Neural cell (in vitro differentiated cells): Measurements from ENCODE around the gene C7orf25. TPM values are rescaled to one million over a fixed set of nuclear protein-coding genes. Genes with fewer than 3 reads are reported as not detected.

Source experiments
- H2AFZ ChIP-seq: fragments of 200-600, 300-800 bp; sonication (generic), shearing (Covaris generic); 2 replicates; pipeline ENCODE4 v1.6.0; 2014; ENCODE audit warnings: low read depth, mild to moderate bottlenecking, antibody characterized with exemption, low read length, moderate library complexity
- H3F3A ChIP-seq: fragments of 200-600 bp; shearing (Covaris generic); 2 replicates; pipeline ENCODE4 v1.6.1; 2016; ENCODE audit warnings: mild to moderate bottlenecking, moderate library complexity, mixed read lengths, antibody characterized with exemption, low read length; ENCODE audit not compliant: insufficient read depth, poor library complexity, severe bottlenecking
- H3K27ac ChIP-seq: fragments of 200-600, 300-800 bp; sonication (generic), shearing (Covaris generic); 2 replicates; pipeline ENCODE4 v1.5.1; 2014; ENCODE audit warnings: mild to moderate bottlenecking, low read length, moderate library complexity
- H3K27me3 ChIP-seq: fragments of 300-800, 200-600 bp; sonication (generic), shearing (Covaris generic); 2 replicates; pipeline ENCODE4 v1.6.0; 2014; ENCODE audit warnings: mild to moderate bottlenecking, low read depth, low read length, moderate library complexity; ENCODE audit not compliant: insufficient read depth
- H3K36me3 ChIP-seq: fragments of 300-800, 200-600 bp; sonication (generic), shearing (Covaris generic); 2 replicates; pipeline ENCODE4 v1.5.1; 2014; ENCODE audit warnings: mild to moderate bottlenecking, antibody characterized with exemption, low read length, moderate library complexity; ENCODE audit not compliant: insufficient read depth
- H3K4me2 ChIP-seq: fragments of 300-800, 200-600 bp; sonication (generic), shearing (Covaris generic); 2 replicates; pipeline ENCODE4 v1.6.0; 2014; ENCODE audit warnings: mild to moderate bottlenecking, low read length
- H3K4me3 ChIP-seq: fragments of 300-800, 200-600 bp; sonication (generic), shearing (Covaris generic); 2 replicates; pipeline ENCODE4 v1.5.1; 2014; ENCODE audit warnings: mild to moderate bottlenecking, low read length, moderate library complexity
- H3K79me2 ChIP-seq: fragments of 200-600 bp; shearing (Covaris generic); replicated peaks from 2 replicates; pipeline ENCODE4 v1.6.0; 2014; ENCODE audit warnings: mild to moderate bottlenecking, low read length, moderate library complexity; ENCODE audit not compliant: insufficient read depth
- H3K9ac ChIP-seq: fragments of 300-800, 200-600 bp; sonication (generic), shearing (Covaris generic); 2 replicates; pipeline ENCODE4 v1.6.1; 2016; ENCODE audit warnings: mild to moderate bottlenecking, low read length, mixed read lengths
- H3K9me2 ChIP-seq: fragments of 200-600 bp; shearing (Covaris generic); 2 replicates; pipeline ENCODE4 v1.6.1; 2016; ENCODE audit warnings: mild to moderate bottlenecking, low read length, mixed read lengths; ENCODE audit not compliant: insufficient read depth
- H3K9me3 ChIP-seq: fragments of 200-600, 300-800 bp; sonication (generic), shearing (Covaris generic); 2 replicates; pipeline ENCODE4 v1.6.1; 2016; ENCODE audit warnings: mild to moderate bottlenecking, mixed run types, low read length, moderate library complexity, mixed read lengths
- H4K20me1 ChIP-seq: fragments of 200-600 bp; shearing (Covaris generic); 2 replicates; pipeline ENCODE4 v1.6.1; 2016; ENCODE audit warnings: mild to moderate bottlenecking, mixed run types; ENCODE audit not compliant: insufficient read depth
- CTCF ChIP-seq: fragments of 450-650 bp; IDR thresholded peaks from 2 replicates; pipeline ENCODE4 v1.5.1; 2014; ENCODE audit warnings: antibody characterized with exemption, mild to moderate bottlenecking, moderate library complexity; ENCODE audit not compliant: poor library complexity, severe bottlenecking
- EP300 ChIP-seq: fragments of 450-650 bp; conservative IDR thresholded peaks from 2 replicates; pipeline ENCODE4 v1.6.1; 2014; ENCODE audit warnings: antibody characterized with exemption, mild to moderate bottlenecking, moderate library complexity; ENCODE audit not compliant: poor library complexity, severe bottlenecking
- EZH2 ChIP-seq: fragments of 200-600, 300-800 bp; shearing (Covaris generic), sonication (generic); IDR thresholded peaks from 2 replicates; pipeline ENCODE4 v1.6.1; 2014; ENCODE audit warnings: antibody characterized with exemption, low read length, borderline replicate concordance, mild to moderate bottlenecking; ENCODE audit not compliant: insufficient read depth, poor library complexity, severe bottlenecking
- MXI1 ChIP-seq: fragments of 450-650 bp; conservative IDR thresholded peaks from 2 replicates; pipeline ENCODE4 v1.6.1; 2014; ENCODE audit warnings: antibody characterized with exemption, mild to moderate bottlenecking; ENCODE audit not compliant: poor library complexity, severe bottlenecking
- POLR2AphosphoS5 ChIP-seq: IDR thresholded peaks from 2 replicates; pipeline ENCODE4 v1.6.1; 2012
- RAD21 ChIP-seq: fragments of 450-650 bp; conservative IDR thresholded peaks from 2 replicates; pipeline ENCODE4 v1.6.1; 2014; ENCODE audit warnings: antibody characterized with exemption, mild to moderate bottlenecking, moderate library complexity
- REST ChIP-seq: IDR thresholded peaks from 2 replicates; pipeline ENCODE4 v1.6.1; 2012; ENCODE audit warnings: borderline replicate concordance
- SMC3 ChIP-seq: fragments of 450-650 bp; conservative IDR thresholded peaks from 2 replicates; pipeline ENCODE4 v1.6.1; 2014; ENCODE audit warnings: antibody characterized with exemption, mild to moderate bottlenecking, moderate library complexity; ENCODE audit not compliant: poor library complexity
- TAF1 ChIP-seq: IDR thresholded peaks from 2 replicates; pipeline ENCODE4 v1.6.1; 2012; ENCODE audit warnings: low read depth
- polyA plus RNA-seq: library from polyadenylated mRNA; depleted of rRNA; stranded (reverse); fragments of >200 nt; gene quantifications from 2 replicates; pipeline ENCODE4 v1.2.3, GENCODE V29; 2014

The C7orf25 gene
- polyA plus RNA-seq, 1 donor from 2014 or later = 3.9 TPM

GRCh38 chr7:42902331-42902730 lies 9.5 kb downstream of the C7orf25 start:
- H3K4me3 ChIP-seq = no peak overlapping the region
- no peaks in the 10 kb centered on the region for H3K79me2 ChIP-seq
- no peaks in the 10 kb centered on the region for H3K9me3 ChIP-seq
- no peaks in the 10 kb centered on the region for H3K36me3 ChIP-seq
- H3K9ac ChIP-seq = no peak overlapping the region
- no peak overlapping the region for H3K27ac ChIP-seq
- H2AFZ ChIP-seq = no peak overlapping the region
- H4K20me1 ChIP-seq = no peaks in the 10 kb centered on the region
- no peaks in the 10 kb centered on the region for H3F3A ChIP-seq
- no peak overlapping the region for H3K4me2 ChIP-seq
- H3K9me2 ChIP-seq = no peaks in the 10 kb centered on the region
- TF ChIP-seq TAF1 (no peak), EP300 (no peak), SMC3 (no peak), MXI1 (no peak), REST (no peak), CTCF (no peak)
- no peaks in the 10 kb centered on the region for H3K27me3 ChIP-seq

- no peak for TF ChIP-seq RAD21
- no peak for TF ChIP-seq SMC3
- no peak for TF ChIP-seq EP300
- TF ChIP-seq CTCF = no peak
- TF ChIP-seq POLR2AphosphoS5 = no peak
- TF ChIP-seq REST = no peak
- no peak for TF ChIP-seq MXI1
- no peak for TF ChIP-seq TAF1
- no peak for TF ChIP-seq EZH2
- Histone ChIP-seq H3K79me2 (no peaks in the 10 kb centered on the region), H3K27me3 (no peaks in the 10 kb centered on the region), H3F3A (no peaks in the 10 kb centered on the region), H3K9me3 (no peaks in the 10 kb centered on the region), H4K20me1 (no peaks in the 10 kb centered on the region), H3K9me2 (no peaks in the 10 kb centered on the region), H2AFZ (no peak overlapping the region), H3K27ac (no peak overlapping the region), H3K9ac (no peak overlapping the region), H3K36me3 (no peaks in the 10 kb centered on the region), H3K4me2 (no peak overlapping the region), H3K4me3 (no peak overlapping the region)
These were observed 11.0 kb downstream of the C7orf25 start for GRCh38 chr7:42900842-42901241.
